Adipocyte (in vitro differentiated cells): ENCODE results near the gene ABCG2.

Experiments used
- DNase-seq: peaks from one replicate; pipeline ENCODE4 v3.0.0-alpha.2; 2015; ENCODE audit warnings: low read depth
- H3K27me3 ChIP-seq: replicated peaks from 2 replicates; pipeline ENCODE4 v1.7.0; 2013; ENCODE audit warnings: mild to moderate bottlenecking, low read length, moderate library complexity; ENCODE audit not compliant: control insufficient read depth, insufficient read depth
- H3K36me3 ChIP-seq: 2 replicates; pipeline ENCODE4 v1.7.0; 2013; ENCODE audit warnings: low read length, mild to moderate bottlenecking, moderate library complexity; ENCODE audit not compliant: control insufficient read depth, insufficient read depth, severe bottlenecking
- H3K4me1 ChIP-seq: 2 replicates; pipeline ENCODE4 v1.7.0; 2013; ENCODE audit warnings: mild to moderate bottlenecking, low read length, moderate library complexity; ENCODE audit not compliant: control insufficient read depth, insufficient read depth
- H3K4me3 ChIP-seq: 2 replicates; pipeline ENCODE4 v1.7.0; 2013; ENCODE audit warnings: mild to moderate bottlenecking, low read length, moderate library complexity
- H3K9ac ChIP-seq: 2 replicates; pipeline ENCODE4 v1.7.0; 2013; ENCODE audit warnings: mild to moderate bottlenecking, low read length, moderate library complexity
- H3K9me3 ChIP-seq: 2 replicates; pipeline ENCODE4 v1.7.0; 2013; ENCODE audit warnings: mild to moderate bottlenecking, low read length, moderate library complexity; ENCODE audit not compliant: control insufficient read depth

ABCG2 gene

DNA sequence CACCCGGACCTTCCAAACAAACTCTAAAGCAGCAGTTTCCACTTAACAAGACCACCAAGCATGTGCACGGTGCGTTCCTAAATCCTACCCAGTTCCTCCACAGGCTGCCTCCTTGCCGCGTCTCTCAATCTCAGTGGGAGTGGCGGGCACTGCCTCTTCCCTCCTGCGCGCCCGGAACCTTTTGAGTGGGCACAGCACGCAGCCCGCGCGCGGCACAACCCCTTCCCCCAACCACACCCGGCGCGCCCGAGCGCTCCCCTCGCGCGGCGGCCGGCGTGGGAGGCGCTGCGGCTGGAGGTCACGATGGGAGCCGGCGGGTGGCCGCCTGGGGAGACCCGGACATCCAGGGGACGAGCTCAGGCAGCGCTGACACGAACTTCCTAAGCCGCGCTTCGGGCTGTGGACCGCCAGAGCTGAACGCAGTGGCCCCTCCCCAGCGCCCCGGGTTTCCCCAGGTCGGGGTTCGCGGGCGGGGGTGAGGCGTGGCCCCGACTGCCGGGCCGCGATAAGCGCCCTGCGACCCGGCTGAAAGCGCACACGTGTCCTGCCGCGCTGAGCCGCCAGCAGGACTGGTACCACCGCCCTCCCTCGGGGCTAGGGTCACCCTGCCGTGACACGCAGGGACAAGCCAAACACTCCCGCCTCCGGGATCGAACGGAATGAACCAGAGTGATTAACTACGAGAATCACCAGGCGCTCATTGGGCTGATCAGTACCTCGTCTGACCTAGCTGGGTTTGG is at the start of gene ABCG2:
Gene ABCG2 (minus strand): TSS at position 151 of the 740 bp plus-strand sequence. CDS start 18,644 bp downstream, outside the sequence.
- Histone ChIP-seq H3K4me1 (peaks cover 18% of the 10 kb centered on the region), H3K9ac (peak within 1 kb of the TSS; percentile 72), H3K9me3 (no peaks in the 10 kb centered on the region), H3K4me3 (peak within 1 kb of the TSS; percentile 82), H3K27me3 (no peaks in the 10 kb centered on the region), H3K36me3 (no peaks in the 10 kb centered on the region)
- peak; percentile 69 for DNase-seq

DNA sequence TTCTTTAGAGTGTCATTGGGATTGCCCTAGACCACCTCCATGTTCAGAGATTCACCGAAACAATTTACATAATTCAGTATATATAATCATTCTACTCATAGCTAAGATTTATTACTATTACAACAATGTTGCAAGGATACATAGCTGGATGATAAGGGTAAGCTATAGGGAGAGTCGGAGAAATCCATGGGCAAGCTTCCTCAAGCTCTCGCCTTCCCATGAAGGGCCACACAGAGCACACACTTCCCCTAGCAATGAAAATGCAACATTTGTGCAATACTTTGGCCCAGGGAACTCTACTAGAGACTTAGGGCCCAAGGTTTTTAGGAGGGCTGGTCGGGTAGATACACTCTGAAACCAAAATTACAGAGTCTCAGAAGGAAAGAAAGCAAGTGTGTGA is 49.7 kb upstream of the ABCG2 start:
- Histone ChIP-seq H3K27me3 (no peaks in the 10 kb centered on the region), H3K4me3 (no peak overlapping the region), H3K36me3 (no peaks in the 10 kb centered on the region), H3K9ac (no peak overlapping the region), H3K9me3 (no peaks in the 10 kb centered on the region), H3K4me1 (peaks cover 7% of the 10 kb centered on the region)
- no peak for DNase-seq

DNA sequence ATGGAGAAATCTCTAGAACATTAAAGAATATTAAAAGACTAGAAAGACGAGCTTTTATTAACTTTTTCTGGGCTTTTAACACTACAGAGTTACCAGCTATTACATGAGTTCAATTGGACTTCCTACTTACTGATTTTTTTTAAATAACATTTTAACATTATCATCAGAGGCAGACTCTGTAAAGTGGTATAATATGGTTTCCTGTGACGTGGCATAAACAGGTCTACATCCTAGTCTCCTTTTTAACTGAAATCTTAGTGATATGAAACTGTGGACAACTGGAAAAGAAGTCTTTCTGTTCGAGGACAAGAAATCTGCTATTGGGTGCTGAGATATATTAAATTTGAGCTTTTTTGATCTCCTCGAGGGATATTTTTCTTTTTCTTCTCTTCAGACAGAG is 48.7 kb upstream of the ABCG2 start:
- Histone ChIP-seq H3K9ac (no peak overlapping the region), H3K9me3 (no peaks in the 10 kb centered on the region), H3K4me1 (peaks cover 7% of the 10 kb centered on the region), H3K4me3 (no peak overlapping the region), H3K36me3 (no peaks in the 10 kb centered on the region), H3K27me3 (no peaks in the 10 kb centered on the region)
- DNase-seq, result no peak

DNA sequence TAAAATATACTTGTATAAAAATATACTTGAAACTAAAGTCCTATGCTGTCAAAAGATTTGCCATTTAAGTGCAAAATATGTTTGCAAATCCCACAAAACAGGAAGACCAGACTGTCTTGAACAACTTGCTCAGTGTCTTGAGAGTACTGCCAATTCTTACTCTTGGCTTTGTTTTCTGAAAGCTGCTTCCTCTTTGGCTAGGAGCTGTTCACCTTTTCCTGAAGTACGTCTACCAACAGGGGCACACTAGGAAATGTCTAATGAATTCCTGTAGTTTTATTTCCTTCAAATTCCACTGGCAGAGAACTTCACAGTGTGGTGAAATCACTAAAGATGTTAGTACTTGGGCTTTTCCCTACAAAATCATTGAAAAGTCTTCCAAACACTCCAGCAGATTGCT is 46.4 kb upstream of the ABCG2 start:
- H3K4me3 ChIP-seq, result no peak overlapping the region
- no peaks in the 10 kb centered on the region for H3K27me3 ChIP-seq
- no peaks in the 10 kb centered on the region for H3K9me3 ChIP-seq
- DNase-seq, result no peak
- H3K36me3 ChIP-seq, result no peaks in the 10 kb centered on the region
- no peak overlapping the region for H3K9ac ChIP-seq
- H3K4me1 ChIP-seq, result peaks cover 4% of the 10 kb centered on the region

DNA sequence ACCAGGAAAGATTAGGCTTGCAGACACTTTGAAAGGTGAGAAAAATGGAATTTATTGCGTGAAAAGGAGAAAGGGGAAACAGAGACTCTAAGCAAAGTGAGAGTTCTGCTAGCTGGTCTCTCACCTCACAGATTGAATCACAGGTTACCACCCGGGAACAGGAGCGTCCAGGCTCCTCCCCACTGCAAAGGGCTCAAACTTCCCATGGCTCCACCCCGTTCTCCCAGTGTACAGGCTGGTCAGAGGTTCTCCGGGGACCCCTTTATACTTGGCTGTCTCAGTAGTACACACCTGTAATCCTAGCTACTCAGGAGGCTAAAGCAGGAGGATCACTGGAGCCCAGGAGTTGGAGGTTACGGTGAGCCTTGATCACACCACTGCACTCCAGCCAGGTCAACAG is 44.0 kb upstream of the ABCG2 start:
- Histone ChIP-seq H3K27me3 (no peaks in the 10 kb centered on the region), H3K4me3 (no peak overlapping the region), H3K4me1 (peaks cover 4% of the 10 kb centered on the region), H3K9ac (no peak overlapping the region), H3K36me3 (no peaks in the 10 kb centered on the region), H3K9me3 (no peaks in the 10 kb centered on the region)
- DNase-seq, result no peak

DNA sequence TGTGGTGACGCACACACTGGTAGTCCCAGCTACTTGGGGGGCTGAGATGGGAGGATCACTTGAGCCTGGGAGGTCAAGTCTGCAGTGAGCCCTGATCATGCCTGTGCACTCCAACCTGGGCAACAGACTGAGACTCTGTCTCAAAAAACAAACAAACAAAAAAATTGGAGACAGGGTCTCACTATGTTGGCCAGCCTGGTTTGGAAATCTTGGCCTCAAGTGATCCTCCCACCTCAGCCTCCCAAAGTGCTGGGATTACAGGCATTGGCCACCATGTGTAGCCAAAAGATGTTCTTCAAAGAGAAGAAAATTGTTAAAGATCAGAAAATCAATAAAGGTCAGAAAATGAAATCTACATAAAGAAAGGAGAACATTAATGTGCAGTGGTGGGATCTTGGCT is 41.7 kb upstream of the ABCG2 start:
- Histone ChIP-seq H3K9ac (no peak overlapping the region), H3K9me3 (no peaks in the 10 kb centered on the region), H3K4me1 (peaks cover 4% of the 10 kb centered on the region), H3K36me3 (no peaks in the 10 kb centered on the region), H3K4me3 (no peak overlapping the region), H3K27me3 (no peaks in the 10 kb centered on the region)
- DNase-seq, result no peak

DNA sequence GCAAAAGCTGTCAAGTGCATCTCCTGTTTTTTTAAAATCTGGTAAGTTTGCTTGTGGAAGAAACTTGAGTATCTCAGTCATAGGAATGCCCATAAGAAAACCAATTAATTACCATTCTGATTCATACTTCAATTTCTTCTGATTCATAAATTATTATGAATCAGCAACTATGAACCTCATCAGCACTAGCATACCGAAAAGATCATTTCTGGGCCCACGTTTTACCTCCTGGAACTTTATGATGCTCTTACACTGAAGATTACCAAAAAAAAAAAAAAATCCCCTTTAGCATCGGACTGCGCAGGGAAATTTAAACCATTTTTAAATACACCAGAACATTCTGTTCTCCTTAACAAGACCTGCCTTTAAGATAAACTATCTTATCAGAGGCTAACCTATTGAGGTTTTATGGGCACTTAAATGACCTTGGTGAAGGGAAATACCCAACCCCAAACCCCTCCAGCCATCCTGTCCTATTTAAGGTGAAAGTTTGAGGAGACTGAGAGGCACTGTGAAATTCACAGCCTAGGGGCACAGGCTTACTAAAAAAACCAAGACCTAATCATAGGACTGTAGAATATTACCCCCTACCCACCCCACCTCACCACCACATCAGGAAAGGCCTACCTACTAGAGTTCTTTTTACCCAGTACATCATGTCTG is 38.2 kb upstream of the ABCG2 start:
- Histone ChIP-seq H3K9me3 (no peaks in the 10 kb centered on the region), H3K9ac (no peak overlapping the region), H3K4me3 (no peak overlapping the region), H3K4me1 (no peaks in the 10 kb centered on the region), H3K36me3 (no peaks in the 10 kb centered on the region), H3K27me3 (no peaks in the 10 kb centered on the region)
- no peak for DNase-seq

DNA sequence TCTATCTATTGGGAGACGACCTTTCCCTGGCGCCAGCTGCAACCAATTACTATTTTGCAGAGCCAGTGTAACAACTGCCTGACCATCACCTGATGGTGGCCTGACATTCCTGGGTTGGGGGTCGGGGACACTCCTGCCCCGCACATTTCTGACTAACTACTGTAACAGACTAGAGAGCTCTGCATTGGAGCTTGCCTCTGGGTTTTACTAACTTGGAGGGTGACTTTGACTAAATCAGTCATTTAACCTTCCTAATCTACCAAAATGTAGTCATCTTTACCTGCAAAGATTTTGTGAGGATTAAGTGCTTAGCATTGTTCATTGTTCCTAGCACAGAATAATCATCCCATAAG is 37.5 kb upstream of the ABCG2 start:
- Histone ChIP-seq H3K9me3 (no peaks in the 10 kb centered on the region), H3K9ac (no peak overlapping the region), H3K27me3 (no peaks in the 10 kb centered on the region), H3K4me1 (no peaks in the 10 kb centered on the region), H3K36me3 (no peaks in the 10 kb centered on the region), H3K4me3 (no peak overlapping the region)
- no peak for DNase-seq

DNA sequence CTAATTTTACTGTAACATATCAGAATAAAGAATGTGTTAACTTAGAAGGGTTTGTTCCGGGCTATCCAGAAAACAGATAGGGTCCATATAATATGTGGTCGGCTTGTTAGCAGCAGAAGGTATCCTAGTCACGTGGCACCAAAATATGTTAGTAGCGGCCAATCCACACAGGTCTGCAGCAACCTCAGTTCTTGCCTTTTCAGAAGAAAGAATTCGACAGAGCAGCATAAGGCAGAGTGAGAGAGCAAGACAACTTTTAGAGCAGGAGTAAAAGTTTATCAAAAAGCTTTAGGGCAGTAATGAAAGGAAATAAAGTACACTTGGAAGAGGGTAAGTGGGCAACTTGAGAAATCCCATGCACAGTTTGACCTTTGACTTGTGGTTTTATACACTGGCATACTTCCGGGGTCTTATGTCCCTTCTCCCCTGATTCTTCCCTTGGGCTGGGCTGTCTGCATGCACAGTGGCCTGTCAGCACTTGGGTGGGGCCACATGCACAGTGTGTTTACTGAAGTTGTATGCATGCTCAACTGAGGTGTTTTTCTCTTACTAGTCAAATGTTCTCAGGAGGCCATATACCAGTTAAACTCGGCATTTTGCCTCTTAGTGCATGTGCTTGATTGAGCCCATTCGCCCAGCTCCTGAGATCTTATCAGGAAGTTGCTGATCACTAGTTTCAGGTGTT is 37.0 kb upstream of the ABCG2 start:
- Histone ChIP-seq H3K36me3 (no peaks in the 10 kb centered on the region), H3K4me3 (no peak overlapping the region), H3K27me3 (no peaks in the 10 kb centered on the region), H3K9me3 (no peaks in the 10 kb centered on the region), H3K9ac (no peak overlapping the region), H3K4me1 (no peaks in the 10 kb centered on the region)
- no peak for DNase-seq

DNA sequence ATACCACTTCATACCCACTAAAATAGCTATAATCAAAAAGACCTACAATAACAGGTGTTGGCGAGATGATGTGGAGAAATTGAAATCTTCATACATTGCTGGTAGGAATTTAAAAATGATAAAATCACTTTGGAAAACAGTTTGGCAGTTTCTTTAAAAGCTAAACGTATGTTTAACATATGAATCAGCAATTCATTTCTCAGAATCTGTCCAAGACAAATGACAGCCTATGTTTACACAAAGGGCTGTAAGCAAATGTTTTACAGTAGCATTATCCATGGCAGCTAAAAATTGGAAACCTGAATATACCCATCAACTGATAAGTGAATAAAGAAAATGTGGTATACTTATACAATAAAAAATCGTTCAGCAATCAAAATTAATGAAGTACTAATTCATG is 33.0 kb upstream of the ABCG2 start:
- Histone ChIP-seq H3K9me3 (no peaks in the 10 kb centered on the region), H3K4me1 (peaks cover 7% of the 10 kb centered on the region), H3K36me3 (no peaks in the 10 kb centered on the region), H3K9ac (no peak overlapping the region), H3K4me3 (no peak overlapping the region), H3K27me3 (no peaks in the 10 kb centered on the region)
- no peak for DNase-seq

DNA sequence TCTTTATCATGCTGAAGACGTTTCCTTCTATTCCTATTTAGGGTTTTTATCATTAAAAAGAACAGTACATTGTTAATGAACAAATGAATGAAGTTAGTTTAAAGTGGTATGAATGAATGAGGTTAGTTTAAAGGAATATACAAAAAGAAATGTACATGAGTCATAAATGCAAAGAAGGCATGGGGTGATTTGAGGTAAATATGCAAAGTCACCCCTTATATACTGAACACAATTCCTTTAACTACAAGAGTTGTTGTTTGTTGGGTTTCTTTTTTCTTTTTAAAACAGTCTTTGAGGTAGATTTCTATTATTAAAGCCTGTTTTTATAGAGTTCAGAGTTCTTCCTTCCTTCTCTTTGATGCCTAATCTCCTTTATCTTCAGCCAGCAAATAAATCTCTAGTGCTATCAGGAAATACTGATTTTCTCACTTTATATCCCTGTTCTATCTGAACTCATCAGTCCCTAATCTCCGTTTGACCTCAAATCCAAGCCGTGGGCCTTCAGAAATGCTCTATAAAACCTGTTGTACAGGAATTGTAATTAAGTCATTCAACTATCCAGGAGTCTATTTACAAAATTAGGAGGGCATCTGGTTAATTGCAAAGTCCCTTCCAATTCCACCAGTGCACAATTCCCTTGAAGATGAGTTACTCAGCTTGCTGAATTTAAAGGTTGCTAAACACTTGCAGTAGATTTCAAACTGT is 31.6 kb upstream of the ABCG2 start:
- DNase-seq, result no peak
- H3K4me3 ChIP-seq, result no peak overlapping the region
- peaks cover 7% of the 10 kb centered on the region for H3K4me1 ChIP-seq

More for the DNA sequence above, 31.6 kb upstream of the ABCG2 start:
- Histone ChIP-seq H3K9me3 (no peaks in the 10 kb centered on the region), H3K36me3 (no peaks in the 10 kb centered on the region), H3K9ac (no peak overlapping the region), H3K27me3 (no peaks in the 10 kb centered on the region)
